HG03439 (cell line): Measurements from ENCODE around the gene DLX5.

ENCODE experiments used
- ATAC-seq: cut with Tn5 transposase; IDR thresholded peaks from one replicate; pipeline ENCODE4 v1.9.1; 2021; ENCODE audit warnings: mild to moderate bottlenecking, moderate library complexity; ENCODE audit not compliant: unreplicated experiment

Gene DLX5

DNA sequence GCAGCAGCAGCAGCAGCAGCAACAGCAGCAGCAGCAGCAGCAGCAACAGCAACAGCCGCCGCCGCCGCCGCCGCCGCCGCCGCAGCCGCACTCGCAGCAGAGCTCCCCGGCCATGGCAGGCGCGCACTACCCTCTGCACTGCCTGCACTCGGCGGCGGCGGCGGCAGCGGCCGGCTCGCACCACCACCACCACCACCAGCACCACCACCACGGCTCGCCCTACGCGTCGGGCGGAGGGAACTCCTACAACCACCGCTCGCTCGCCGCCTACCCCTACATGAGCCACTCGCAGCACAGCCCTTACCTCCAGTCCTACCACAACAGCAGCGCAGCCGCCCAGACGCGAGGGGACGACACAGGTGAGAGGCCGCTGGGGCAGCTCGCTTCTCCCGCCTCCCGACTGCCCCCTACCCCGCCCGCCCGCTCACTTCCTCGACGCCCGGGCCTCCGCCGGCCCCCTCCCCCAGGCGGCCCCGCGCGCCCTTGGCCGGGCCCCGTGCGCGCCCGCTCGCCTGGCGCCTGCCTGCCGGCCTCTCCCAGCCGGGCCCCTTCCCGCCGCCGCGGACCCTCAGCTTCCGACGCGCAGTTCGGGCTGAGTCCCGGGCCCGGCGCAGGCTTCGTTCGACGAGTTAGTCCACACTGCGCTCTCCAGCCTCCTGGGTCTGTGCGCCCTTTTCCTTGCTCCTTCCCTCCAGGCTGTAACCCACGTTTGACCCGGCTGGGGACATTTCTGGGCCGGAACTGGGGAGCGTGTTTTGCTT is 18.4 kb downstream of the DLX5 start:
- peak; percentile 55 for ATAC-seq

DNA sequence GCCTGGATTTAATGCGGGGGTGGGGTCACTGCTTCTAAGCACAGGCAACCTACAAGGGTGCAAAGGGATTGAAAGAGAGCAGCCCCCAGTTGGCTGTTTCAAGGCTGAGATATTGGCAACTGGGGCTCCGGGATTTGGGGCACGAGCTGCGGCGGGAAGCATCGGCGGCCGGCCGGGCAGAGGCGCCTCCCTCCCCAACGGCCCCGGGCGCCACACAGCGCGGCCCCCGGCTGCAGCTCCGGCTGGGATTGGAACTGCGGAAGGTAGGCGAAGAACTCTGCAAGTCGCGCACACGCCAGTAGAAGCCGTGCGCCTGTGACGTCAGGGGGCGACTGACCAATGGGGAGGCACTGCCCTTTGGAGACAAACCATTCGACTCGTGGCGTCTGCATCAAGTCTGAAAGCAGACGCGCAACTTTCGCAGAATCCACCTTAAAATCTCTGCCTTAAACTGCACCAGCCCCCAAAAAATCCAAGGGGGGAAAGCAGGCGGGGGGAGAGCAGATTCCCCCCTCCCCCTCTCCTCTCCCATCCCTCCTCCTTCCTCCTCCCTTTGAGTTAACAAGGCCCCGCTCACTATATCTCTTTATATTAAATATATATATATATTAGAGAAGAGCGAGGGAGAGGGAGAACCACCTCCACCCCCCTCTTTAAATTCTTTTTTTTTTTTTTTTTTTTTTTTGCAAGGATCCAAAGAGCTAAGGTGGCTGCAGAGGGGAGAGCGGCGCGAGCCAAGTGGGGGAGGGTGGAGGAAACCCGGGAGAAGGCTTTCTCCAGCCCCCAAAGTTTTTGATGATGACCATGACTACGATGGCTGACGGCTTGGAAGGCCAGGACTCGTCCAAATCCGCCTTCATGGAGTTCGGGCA is 19.2 kb downstream of the DLX5 start, which contains the start of gene DLX6:
TSS of gene DLX6 (plus strand) at position 371 of the 872 bp plus-strand sequence. CDS start at position 796, 425 bp downstream.
- ATAC-seq = peak; percentile 13

DNA sequence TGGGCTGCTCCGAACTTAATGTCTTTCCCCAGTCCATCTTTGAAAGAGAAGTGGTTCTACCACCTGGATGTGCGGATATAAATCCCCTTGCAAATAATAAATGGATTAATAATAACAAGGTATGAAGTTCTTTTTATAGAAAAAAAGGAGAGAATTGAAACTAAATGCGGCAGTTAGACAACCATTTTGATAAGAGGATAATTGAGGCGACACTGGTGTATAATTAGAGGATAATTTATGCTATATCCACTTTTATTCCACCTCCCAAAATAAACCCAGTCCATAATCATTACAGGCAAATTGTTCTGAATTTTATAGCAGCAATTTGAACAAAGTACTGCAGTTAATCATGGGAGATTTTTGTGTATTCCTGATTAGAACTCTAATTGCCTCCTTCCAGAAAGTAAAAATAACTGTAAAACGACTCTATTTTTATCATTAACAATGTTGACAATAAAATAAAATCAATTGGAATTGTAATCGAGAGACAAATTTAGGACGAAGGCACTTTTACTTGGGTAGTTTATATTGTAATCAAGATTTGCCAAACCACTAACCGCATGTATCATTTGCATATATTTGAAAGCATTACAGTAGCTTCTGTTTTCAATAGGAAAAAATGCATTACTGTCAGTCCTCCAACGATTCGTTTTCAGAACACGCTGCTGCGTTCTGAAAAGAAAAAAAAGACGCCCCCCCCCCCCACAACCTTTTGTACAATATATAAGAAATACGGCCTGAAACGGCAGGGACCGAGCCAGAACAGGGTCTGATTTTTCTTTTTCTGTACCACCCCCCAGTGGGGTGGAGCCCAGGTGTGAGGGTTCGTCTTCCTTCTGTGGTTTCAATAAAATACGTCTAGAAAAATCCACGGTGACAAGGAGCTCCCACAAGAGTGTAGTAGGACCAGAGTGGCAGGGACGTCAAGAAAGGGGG is 20.1 kb downstream of the DLX5 start:
- ATAC-seq = no peak

DNA sequence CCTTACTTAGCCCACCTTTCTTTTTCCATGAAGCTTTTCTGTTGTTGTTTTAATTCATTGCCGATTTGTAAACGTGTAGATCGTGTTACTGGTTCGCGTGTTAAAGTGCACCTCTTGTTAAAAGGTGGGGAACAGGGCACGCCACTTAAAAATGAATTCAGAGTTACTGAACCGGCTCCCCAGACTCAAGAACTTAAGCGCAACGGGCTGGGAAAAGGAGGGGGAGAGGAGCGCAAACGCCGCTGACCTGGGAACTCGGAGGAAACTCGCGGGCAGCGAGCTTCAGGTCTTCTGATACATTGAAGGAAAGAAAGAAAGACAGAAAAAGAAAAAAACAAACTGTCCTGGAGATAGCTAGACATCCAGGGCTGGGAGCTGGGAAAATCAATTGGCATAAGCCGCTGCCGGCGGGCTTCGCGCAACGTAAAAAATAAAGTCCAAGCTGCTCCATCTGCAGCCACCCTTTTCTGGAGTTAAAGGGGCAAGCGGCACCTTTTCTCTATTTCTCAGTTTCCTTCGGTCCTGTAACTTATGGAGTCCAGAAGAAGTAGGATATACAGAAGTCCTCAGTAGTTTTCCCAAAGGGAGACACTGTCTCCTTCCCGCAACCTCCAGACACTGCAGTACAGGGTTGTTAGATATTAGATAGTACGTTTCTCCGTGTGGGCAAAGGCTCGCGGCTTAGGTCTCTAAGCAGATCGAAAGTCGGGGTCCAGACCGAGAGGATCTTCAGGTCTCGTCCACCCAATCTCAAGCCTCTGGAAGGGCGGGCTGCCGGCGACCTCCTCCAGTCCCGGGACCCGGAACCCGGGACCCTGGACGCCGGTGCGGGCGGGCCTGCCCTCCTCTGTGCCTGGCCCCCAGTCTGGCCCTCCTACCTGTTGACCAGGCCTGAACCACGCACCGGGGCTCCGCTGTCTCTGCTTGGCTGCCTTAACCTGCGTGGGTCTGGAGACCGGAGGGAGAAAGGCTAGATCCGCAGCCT is 21.1 kb downstream of the DLX5 start:
- no peak for ATAC-seq

DNA sequence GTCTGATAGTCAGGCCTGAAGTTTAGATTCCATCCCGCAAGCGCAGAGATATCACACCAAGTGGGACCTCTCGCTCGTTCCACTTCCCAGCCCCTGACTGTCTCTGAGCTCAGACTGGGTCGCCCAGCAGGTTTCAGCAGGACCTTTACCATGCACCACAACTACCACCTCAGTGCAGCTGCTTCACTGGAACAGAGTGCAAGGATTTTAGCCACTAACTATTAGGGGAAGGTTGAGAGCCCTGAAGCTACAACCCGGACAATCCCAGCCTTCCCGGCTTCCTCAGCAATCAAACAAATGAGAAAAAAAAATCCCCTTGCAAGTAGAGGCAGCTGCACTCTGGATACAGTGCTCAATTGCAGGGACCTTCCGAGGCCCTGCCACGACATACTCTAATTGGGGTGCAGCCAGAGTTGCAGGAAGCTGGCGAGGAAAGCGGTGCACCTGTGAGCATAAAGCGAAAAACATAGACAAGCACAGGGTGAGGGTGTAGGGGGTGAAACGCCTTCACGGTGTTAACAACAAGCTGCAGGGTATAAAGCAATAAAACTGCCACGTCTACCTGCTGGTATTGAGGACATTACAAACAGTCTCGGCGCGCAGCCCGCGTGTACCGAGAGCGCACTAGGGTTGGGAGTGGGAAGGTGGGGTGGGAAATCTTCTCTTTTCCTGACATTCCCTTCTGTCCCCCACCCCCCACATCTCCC is 21.9 kb downstream of the DLX5 start:
- ATAC-seq = no peak

DNA sequence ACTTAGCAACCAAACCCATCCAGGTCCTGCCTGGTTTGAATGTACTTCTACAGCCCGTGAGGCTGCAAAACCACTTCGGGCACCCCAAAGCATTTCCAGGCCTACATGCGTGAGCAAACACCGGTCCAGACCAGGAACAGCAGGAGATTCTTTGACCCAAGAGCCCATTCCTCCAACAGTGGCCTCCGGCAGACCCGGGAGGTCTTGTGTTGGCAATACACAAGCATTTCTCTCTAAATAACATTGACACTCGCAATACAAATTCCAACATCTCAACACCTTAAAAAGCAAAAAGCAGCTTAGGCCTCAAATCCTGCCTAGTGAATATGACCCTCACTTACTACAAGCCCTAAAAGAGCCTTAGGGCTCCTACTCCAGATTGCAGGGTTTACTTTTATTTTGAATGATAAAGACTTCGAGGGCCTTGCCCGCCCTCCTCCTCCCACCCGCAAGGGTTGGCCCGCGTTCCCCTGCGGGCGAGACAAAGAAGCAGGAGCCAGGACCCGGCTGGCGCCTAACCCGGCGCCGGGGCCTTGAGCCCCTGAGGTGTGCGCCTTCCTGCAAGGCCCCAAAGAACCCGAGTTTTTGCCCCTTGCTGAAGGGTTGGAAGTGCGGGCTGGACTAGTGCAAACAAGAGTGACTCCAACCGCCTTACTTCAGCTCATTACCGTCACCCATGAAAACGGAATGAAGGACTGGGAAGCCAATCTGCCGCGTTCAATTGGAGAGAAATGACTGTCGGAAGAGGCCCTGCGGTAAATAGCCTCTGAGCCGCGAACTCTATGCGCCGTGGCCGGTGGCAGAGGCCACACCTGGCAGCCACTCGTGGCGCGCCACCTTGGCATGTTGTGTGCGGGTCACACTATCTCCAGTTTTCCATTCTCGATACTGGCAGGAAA is 22.7 kb downstream of the DLX5 start:
- ATAC-seq = no peak

DNA sequence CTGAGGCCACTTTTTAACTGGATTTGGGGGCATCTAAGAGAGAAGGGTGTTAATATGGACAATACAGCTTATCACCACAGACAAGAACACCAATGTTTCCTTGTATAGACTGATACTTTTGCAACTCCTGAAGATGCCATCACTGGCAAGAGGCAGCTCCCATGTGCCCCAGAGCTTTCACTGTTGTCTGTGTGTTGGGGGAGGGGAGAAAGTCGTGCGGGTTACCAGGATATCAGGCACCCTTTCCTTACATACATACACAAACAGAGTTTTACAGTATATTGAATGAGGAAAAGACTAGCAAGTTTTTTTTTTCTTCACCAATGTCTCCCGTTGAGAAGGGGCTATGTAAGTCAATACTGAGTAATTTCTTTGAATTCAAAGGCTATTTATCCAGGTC is 23.4 kb downstream of the DLX5 start:
- no peak for ATAC-seq

DNA sequence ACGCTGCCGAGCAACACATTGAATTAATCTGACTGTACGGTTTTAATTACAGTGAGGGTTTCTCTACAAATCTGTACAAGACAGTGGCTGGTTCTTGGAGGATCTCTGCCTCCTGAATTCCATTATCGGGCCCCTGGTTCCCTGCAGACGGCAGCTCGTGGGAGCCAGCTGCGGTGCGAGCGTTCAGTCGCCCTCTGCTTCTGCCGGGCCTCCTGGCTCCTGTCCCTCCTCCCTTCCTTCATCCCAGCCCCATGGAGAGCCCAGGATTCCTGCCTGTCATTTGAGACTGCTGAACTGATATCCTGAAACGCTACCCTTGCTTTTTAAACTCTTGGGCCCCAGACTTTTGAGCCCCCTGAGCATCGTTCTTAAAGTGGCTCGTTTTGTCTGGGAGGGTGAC is 25.9 kb downstream of the DLX5 start:
- no peak for ATAC-seq

DNA sequence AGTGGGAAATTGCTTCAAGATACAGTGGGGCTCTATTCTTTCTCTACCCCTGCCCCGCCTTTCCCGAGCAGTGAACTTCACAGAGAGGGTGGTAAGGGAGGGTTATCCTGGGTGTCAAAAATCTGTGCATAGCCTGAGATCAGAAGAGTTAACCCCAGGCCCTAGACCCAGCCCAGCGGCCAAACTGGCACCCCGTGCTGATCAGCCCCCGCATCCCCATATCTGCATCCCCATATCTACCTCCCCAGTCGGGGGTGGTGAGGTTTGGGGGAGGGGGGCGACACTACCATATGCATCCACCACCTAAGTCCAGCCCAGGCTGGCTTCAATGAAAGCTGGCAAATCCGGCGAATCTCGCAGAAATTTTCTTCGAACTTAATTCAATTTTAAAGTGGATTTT is 26.3 kb downstream of the DLX5 start:
- ATAC-seq = no peak

DNA sequence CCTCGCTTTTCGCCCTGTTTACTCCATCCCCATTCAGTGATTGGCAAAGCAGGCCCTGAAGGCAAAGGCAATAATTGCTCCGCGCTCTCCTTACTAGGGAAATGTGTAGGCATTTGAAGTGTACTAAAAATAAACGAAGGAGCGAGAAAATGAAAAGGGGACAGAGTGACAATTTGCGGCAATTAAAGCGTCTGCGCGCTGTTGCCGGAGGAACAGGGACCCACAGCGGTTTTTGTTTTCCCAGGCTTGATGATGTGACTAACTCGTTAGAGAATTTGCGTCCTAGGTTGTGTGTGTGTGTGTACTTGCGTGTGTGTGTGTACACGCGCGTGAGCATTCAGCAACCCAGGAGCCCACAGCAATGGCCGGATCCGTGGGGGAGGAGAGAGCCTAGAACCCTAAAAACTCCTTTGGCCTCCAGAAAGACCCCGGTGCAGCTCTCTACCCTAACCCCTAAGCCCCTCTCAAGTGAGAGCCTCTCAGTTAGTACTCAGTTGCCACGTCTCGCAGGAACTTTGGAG is 27.1 kb downstream of the DLX5 start:
- no peak for ATAC-seq

DNA sequence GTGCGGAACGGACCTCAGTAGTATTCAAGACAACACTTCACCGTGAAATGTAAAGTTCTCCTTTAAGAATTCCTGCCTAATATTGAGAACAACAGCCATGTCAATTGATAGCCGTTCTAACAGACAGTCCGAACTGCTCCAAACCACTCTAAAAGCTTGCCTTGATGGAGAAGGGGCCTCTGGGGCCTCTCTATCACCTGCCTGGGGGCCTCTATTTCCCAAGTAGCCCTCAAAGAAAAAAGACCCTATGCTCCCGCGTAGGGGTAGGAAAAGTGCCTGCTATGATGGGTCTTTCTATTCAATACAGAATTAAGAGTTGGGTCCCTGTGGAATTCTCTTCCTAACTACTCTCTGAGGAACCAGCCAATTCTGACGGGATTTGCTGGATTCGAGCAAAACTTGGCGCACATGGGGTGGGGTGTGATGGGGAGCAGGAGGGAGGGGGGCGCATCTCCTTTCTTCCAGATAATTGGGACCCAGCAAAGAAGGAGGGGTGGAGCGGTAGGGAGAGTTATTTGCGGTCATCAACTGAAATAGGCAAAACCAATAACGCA is 27.6 kb downstream of the DLX5 start:
- no peak for ATAC-seq

DNA sequence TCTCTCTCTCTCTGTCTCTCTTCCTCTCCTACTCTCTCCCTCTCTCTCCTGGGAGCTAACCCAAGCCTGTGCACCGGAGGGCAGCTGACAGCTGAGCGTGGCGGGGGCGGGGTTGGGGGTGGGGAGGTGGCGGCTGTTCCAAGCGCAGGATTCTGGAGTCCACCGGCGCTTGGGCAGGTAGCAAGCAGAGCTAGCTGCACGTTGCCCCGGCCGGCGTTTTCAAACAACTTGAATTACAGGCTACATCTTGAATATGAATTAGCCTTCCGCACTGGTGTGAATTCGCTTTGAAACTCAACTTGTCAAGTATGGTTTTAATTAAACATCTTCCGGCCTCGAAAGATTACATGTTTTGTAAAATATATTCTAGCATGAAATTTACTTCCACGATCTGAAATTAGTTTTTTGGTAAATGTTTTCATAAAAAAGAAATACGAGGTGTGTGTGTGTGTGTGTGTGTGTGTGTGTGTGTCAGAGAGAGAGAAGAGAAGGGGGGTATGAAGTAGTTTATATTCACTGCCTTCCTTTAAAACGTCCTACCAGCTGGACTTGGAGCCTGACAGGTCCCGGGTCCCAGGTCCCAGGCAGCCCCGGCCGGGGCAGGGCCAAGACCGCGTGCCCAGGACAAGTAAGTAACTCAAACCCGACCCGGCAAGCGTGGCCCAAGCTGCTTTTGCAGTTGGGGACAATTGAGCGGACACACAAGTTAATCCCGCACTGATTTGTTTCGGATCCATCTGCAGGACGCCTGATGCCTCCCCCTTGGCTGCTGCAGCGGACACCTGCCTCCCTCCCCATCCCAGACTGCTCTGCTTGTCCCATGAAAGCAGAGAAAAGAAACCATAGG is 28.3 kb downstream of the DLX5 start:
- no peak for ATAC-seq

DNA sequence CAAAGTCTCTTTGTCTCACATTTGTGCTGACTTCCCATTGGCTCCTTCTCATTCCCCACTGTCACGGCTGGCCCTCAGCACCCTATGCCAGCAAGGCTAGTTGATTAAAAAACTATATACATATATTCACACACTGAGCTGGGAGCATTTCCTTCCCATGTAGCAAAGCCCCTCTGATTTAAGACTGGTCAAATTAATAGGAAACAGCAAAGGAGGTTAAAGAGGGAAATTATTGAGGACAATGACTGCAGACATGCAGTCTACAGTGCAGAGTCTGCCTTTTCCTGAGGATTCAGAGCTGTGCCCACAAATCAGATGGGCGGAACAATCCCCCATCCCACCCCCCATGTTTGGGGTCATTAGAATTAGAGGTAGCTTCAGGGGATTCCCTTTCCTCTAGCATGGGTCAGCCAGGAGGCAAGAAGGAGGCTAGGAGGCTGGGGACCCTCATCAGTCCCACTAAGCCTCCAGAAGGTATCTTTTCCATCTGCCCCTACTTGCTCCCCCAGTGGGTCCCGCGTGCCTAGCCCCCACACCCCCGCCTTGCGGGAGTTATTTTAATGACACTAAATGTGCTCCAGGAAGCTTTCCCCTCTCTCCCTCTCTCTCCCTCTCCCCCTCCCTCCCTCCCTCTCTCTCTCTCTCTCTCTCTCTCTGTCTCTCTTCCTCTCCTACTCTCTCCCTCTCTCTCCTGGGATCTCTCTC is 29.1 kb downstream of the DLX5 start:
- no peak for ATAC-seq

DNA sequence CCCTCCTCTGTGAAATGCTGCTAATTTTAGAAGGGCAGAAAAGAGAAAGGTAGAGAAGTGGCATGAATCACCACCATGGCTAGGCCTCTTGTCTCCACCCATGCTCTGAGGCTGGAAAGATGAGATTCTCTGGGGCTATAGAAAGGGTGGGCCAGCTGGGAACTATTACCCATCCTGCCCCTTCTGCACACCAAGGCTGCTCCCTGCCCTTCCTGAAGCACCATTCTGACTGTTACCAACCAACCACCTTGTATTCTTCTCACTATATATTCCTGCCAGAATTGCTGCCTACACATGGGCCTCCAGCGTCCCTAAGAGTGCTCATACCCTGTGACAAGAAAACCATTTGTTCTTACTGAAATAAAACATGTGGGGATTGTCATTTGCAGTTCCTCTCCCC is 30.7 kb downstream of the DLX5 start:
- ATAC-seq = no peak

DNA sequence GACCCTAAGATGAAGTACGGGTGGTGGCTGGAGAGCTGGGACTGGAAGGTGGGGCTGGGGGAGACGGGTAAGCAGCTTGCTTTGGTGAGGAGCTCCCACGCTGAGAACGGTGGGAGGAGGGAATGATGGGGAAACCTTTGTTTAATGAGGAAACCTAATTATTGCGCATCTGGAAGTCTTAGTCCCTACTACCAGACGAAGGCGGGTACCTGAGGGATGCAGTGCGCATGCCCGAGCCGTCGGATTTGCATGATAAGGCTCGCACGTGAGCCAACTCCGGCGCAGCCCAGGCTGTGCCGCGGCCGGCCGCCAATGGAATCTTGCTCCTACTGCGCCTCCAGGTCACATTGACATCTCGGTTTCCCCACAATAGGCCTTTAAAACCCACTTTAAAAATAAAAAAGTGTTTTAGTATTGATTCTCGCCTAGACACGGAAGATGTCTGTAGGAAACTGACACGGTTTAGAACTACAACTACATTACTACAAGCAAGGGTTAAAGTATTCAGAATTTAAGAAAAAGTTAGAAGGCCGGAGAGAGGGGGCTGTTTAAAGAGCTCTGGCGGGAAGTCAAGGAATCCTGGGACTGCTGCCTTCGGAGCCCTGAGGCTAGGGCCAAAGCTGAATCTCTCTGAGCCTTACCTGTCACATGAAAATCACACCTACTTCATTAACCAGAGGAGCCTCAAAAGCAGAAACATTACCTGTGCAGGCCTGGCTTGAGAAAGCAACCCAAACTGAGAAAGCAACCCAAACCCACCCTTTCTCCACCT is 31.4 kb downstream of the DLX5 start:
- no peak for ATAC-seq
